ENCODE results near the gene BCAS1. TPM values are rescaled to one million over a fixed set of nuclear protein-coding genes. Genes with fewer than 3 reads are reported as not detected.

The BCAS1 gene
- total RNA-seq, 2 experiments from 2014 or later = 0.06 to 0.10 TPM

GRCh38 chr20:53930651-53931504, 139.5 kb downstream of the BCAS1 start:
- no peak for DNase-seq
- Mint-ChIP-seq H3K9me3 (peaks cover 3% of the 10 kb centered on the region), H3K4me1 (peaks cover 59% of the 10 kb centered on the region), H3K27ac (peak overlapping the region; percentile 76), H3K36me3 (no peaks in the 10 kb centered on the region), H3K4me3 (no peak overlapping the region), H3K27me3 (no peaks in the 10 kb centered on the region)

- no peaks in the 10 kb centered on the region for H3K36me3 Mint-ChIP-seq
- no peak for DNase-seq
- peak overlapping the region; percentile 76 for H3K27ac Mint-ChIP-seq
- H3K9me3 Mint-ChIP-seq = peaks cover 3% of the 10 kb centered on the region
- peaks cover 53% of the 10 kb centered on the region for H3K4me1 Mint-ChIP-seq
- no peaks in the 10 kb centered on the region for H3K27me3 Mint-ChIP-seq
- no peak overlapping the region for H3K4me3 Mint-ChIP-seq
These were observed 140.3 kb downstream of the BCAS1 start for GRCh38 chr20:53929974-53930650.

- Mint-ChIP-seq H3K27me3 (no peaks in the 10 kb centered on the region), H3K9me3 (peaks cover 3% of the 10 kb centered on the region), H3K4me3 (no peak overlapping the region), H3K27ac (peak overlapping the region; percentile 76), H3K36me3 (no peaks in the 10 kb centered on the region), H3K4me1 (peaks cover 46% of the 10 kb centered on the region)
- DNase-seq = no peak
These were observed 141.0 kb downstream of the BCAS1 start for GRCh38 chr20:53929399-53929798.

GRCh38 chr20:53927990-53928389, 142.4 kb downstream of the BCAS1 start:
- Mint-ChIP-seq H3K9me3 (no peaks in the 10 kb centered on the region), H3K36me3 (no peaks in the 10 kb centered on the region), H3K27ac (no peak overlapping the region), H3K4me1 (peaks cover 41% of the 10 kb centered on the region), H3K4me3 (no peak overlapping the region), H3K27me3 (no peaks in the 10 kb centered on the region)
- no peak for DNase-seq

GRCh38 chr20:53926428-53927028, 143.9 kb downstream of the BCAS1 start:
- Mint-ChIP-seq H3K9me3 (no peaks in the 10 kb centered on the region), H3K36me3 (no peaks in the 10 kb centered on the region), H3K4me3 (no peak overlapping the region), H3K27me3 (no peaks in the 10 kb centered on the region), H3K4me1 (peaks cover 42% of the 10 kb centered on the region), H3K27ac (peak overlapping the region; percentile 46)
- DNase-seq = no peak

- no peak for DNase-seq
- peaks cover 35% of the 10 kb centered on the region for H3K4me1 Mint-ChIP-seq
- H3K27me3 Mint-ChIP-seq = no peaks in the 10 kb centered on the region
- peak overlapping the region; percentile 42 for H3K27ac Mint-ChIP-seq
- H3K36me3 Mint-ChIP-seq = no peaks in the 10 kb centered on the region
- no peaks in the 10 kb centered on the region for H3K9me3 Mint-ChIP-seq
- no peak overlapping the region for H3K4me3 Mint-ChIP-seq
These were observed 144.6 kb downstream of the BCAS1 start for GRCh38 chr20:53925651-53926401.

- no peak for DNase-seq
- peaks cover 24% of the 10 kb centered on the region for H3K4me1 Mint-ChIP-seq
- no peaks in the 10 kb centered on the region for H3K36me3 Mint-ChIP-seq
- no peak overlapping the region for H3K27ac Mint-ChIP-seq
- H3K4me3 Mint-ChIP-seq = no peak overlapping the region
- H3K27me3 Mint-ChIP-seq = no peaks in the 10 kb centered on the region
- no peaks in the 10 kb centered on the region for H3K9me3 Mint-ChIP-seq
These were observed 146.6 kb downstream of the BCAS1 start for GRCh38 chr20:53923566-53924369.

- Mint-ChIP-seq H3K4me3 (no peak overlapping the region), H3K9me3 (no peaks in the 10 kb centered on the region), H3K36me3 (no peaks in the 10 kb centered on the region), H3K4me1 (peaks cover 27% of the 10 kb centered on the region), H3K27me3 (no peaks in the 10 kb centered on the region), H3K27ac (peak overlapping the region; percentile 57)
- DNase-seq = no peak
These were observed 147.5 kb downstream of the BCAS1 start for GRCh38 chr20:53922901-53923314.

- no peak overlapping the region for H3K4me3 Mint-ChIP-seq
- H3K4me1 Mint-ChIP-seq = peaks cover 34% of the 10 kb centered on the region
- H3K36me3 Mint-ChIP-seq = peaks cover 2% of the 10 kb centered on the region
- no peak for DNase-seq
- no peak overlapping the region for H3K27ac Mint-ChIP-seq
- H3K27me3 Mint-ChIP-seq = no peaks in the 10 kb centered on the region
- peaks cover 2% of the 10 kb centered on the region for H3K9me3 Mint-ChIP-seq
These were observed 148.9 kb downstream of the BCAS1 start for GRCh38 chr20:53921443-53921973.

- Mint-ChIP-seq H3K36me3 (peaks cover 2% of the 10 kb centered on the region), H3K9me3 (peaks cover 2% of the 10 kb centered on the region), H3K27ac (no peak overlapping the region), H3K4me1 (peaks cover 33% of the 10 kb centered on the region), H3K27me3 (no peaks in the 10 kb centered on the region), H3K4me3 (no peak overlapping the region)
- DNase-seq = no peak
These were observed 149.6 kb downstream of the BCAS1 start for GRCh38 chr20:53920647-53921245.

- H3K27ac Mint-ChIP-seq = no peak overlapping the region
- H3K4me3 Mint-ChIP-seq = no peak overlapping the region
- no peak for DNase-seq
- peaks cover 2% of the 10 kb centered on the region for H3K9me3 Mint-ChIP-seq
- peaks cover 40% of the 10 kb centered on the region for H3K4me1 Mint-ChIP-seq
- H3K36me3 Mint-ChIP-seq = peaks cover 2% of the 10 kb centered on the region
- no peaks in the 10 kb centered on the region for H3K27me3 Mint-ChIP-seq
These were observed 150.5 kb downstream of the BCAS1 start for GRCh38 chr20:53919886-53920285.

- no peak overlapping the region for H3K27ac Mint-ChIP-seq
- peaks cover 2% of the 10 kb centered on the region for H3K36me3 Mint-ChIP-seq
- H3K27me3 Mint-ChIP-seq = no peaks in the 10 kb centered on the region
- H3K4me1 Mint-ChIP-seq = peaks cover 48% of the 10 kb centered on the region
- peaks cover 2% of the 10 kb centered on the region for H3K9me3 Mint-ChIP-seq
- no peak for DNase-seq
- no peak overlapping the region for H3K4me3 Mint-ChIP-seq
These were observed 151.4 kb downstream of the BCAS1 start for GRCh38 chr20:53918949-53919361.

- no peak for DNase-seq
- H3K4me1 Mint-ChIP-seq = peaks cover 47% of the 10 kb centered on the region
- H3K36me3 Mint-ChIP-seq = peaks cover 2% of the 10 kb centered on the region
- peak overlapping the region; percentile 76 for H3K27ac Mint-ChIP-seq
- peaks cover 2% of the 10 kb centered on the region for H3K9me3 Mint-ChIP-seq
- H3K4me3 Mint-ChIP-seq = no peak overlapping the region
- no peaks in the 10 kb centered on the region for H3K27me3 Mint-ChIP-seq
These were observed 152.4 kb downstream of the BCAS1 start for GRCh38 chr20:53918020-53918311.
